Osteoblast (primary cell): ENCODE measurements around the gene RPUSD3. TPM values are rescaled to one million over a fixed set of nuclear protein-coding genes. Genes with fewer than 3 reads are reported as not detected.

Experiments
- DNase-seq: peaks from one replicate; pipeline ENCODE4 v3.0.0; 2011; ENCODE audit warnings: low spot score, mixed read lengths; ENCODE audit not compliant: insufficient read length; ENCODE audit errors: missing footprints
- H2AFZ ChIP-seq: 2 replicates; pipeline ENCODE4 v1.6.0; 2011; ENCODE audit warnings: mild to moderate bottlenecking, low read length
- H3K27ac ChIP-seq: 2 replicates; pipeline ENCODE4 v1.5.1; 2011; ENCODE audit warnings: mild to moderate bottlenecking, low read depth, low read length, moderate library complexity
- H3K27me3 ChIP-seq: 2 replicates; pipeline ENCODE4 v1.6.0; 2012; ENCODE audit warnings: mild to moderate bottlenecking, control low read depth, inconsistent platforms, low read length, moderate library complexity; ENCODE audit not compliant: insufficient read depth
- H3K36me3 ChIP-seq: 2 replicates; pipeline ENCODE4 v1.5.1; 2011; ENCODE audit warnings: mild to moderate bottlenecking, low read length, control low read depth, moderate library complexity; ENCODE audit not compliant: insufficient read depth
- H3K4me1 ChIP-seq: 2 replicates; pipeline ENCODE4 v1.5.1; 2011; ENCODE audit warnings: mild to moderate bottlenecking, low read length, control low read depth, moderate library complexity; ENCODE audit not compliant: insufficient read depth
- H3K4me2 ChIP-seq: 2 replicates; pipeline ENCODE4 v1.6.0; 2011; ENCODE audit warnings: mild to moderate bottlenecking, low read length; ENCODE audit not compliant: insufficient read depth
- H3K4me3 ChIP-seq: fragments of 200-600 bp; sonication (generic); 3 replicates; pipeline ENCODE4 v1.5.1; 2012; ENCODE audit warnings: mild to moderate bottlenecking, low read length, inconsistent platforms; ENCODE audit not compliant: insufficient read depth
- H3K79me2 ChIP-seq: 2 replicates; pipeline ENCODE4 v1.6.0; 2012; ENCODE audit warnings: mild to moderate bottlenecking, low read length, control low read depth, inconsistent platforms; ENCODE audit not compliant: insufficient read depth
- H3K9me3 ChIP-seq: 2 replicates; pipeline ENCODE4 v1.5.1; 2011; ENCODE audit warnings: low read depth, low read length, control low read depth
- H4K20me1 ChIP-seq: 2 replicates; pipeline ENCODE4 v1.6.0; 2012; ENCODE audit warnings: mild to moderate bottlenecking, low read length, control low read depth; ENCODE audit not compliant: insufficient read depth
- CTCF ChIP-seq: IDR thresholded peaks from 2 replicates; pipeline ENCODE4 v1.5.1; 2011; ENCODE audit warnings: mild to moderate bottlenecking, low read depth, low read length, moderate library complexity; ENCODE audit errors: extremely low read depth
- total RNA-seq: library from RNA; depleted of rRNA; stranded (reverse); fragments of >200 nt; gene quantifications from 2 replicates; pipeline ENCODE4 v1.2.3, GENCODE V29; 2012

RPUSD3 gene
- total RNA-seq, 1 donor, result 19.2 TPM

GRCh38 chr3:9864200-9864927, 20.6 kb upstream of the RPUSD3 start:
- Histone ChIP-seq H3K4me2 (no peak overlapping the region), H3K4me3 (no peak overlapping the region), H4K20me1 (no peaks in the 10 kb centered on the region), H3K27ac (no peak overlapping the region), H3K4me1 (peaks cover 7% of the 10 kb centered on the region), H3K79me2 (no peaks in the 10 kb centered on the region), H3K9me3 (no peaks in the 10 kb centered on the region), H3K36me3 (no peaks in the 10 kb centered on the region), H2AFZ (peak overlapping the region; percentile 50), H3K27me3 (no peaks in the 10 kb centered on the region)
- peak; percentile 56 for DNase-seq
- TF ChIP-seq CTCF, result no peak

- Histone ChIP-seq H3K4me3 (peak overlapping the region; percentile 59), H3K27me3 (no peaks in the 10 kb centered on the region), H3K4me1 (peaks cover 7% of the 10 kb centered on the region), H3K9me3 (no peaks in the 10 kb centered on the region), H3K4me2 (peak overlapping the region; percentile 71), H3K79me2 (no peaks in the 10 kb centered on the region), H4K20me1 (no peaks in the 10 kb centered on the region), H3K27ac (no peak overlapping the region), H3K36me3 (no peaks in the 10 kb centered on the region), H2AFZ (peak overlapping the region; percentile 81)
- no peak for TF ChIP-seq CTCF
- peak; percentile 75 for DNase-seq
These were observed 19.4 kb upstream of the RPUSD3 start for GRCh38 chr3:9863058-9863772.

- peak overlapping the region; percentile 59 for H3K4me3 ChIP-seq
- H3K9me3 ChIP-seq, result no peaks in the 10 kb centered on the region
- peak overlapping the region; percentile 81 for H2AFZ ChIP-seq
- H3K27me3 ChIP-seq, result no peaks in the 10 kb centered on the region
- H3K4me1 ChIP-seq, result peaks cover 7% of the 10 kb centered on the region
- TF ChIP-seq CTCF, result peak; percentile 23
- peak; percentile 92 for DNase-seq
- H3K4me2 ChIP-seq, result peak overlapping the region; percentile 71
- no peaks in the 10 kb centered on the region for H3K36me3 ChIP-seq
- H4K20me1 ChIP-seq, result no peaks in the 10 kb centered on the region
- H3K79me2 ChIP-seq, result no peaks in the 10 kb centered on the region
- H3K27ac ChIP-seq, result no peak overlapping the region
These were observed 18.7 kb upstream of the RPUSD3 start for GRCh38 chr3:9862391-9863057.

GRCh38 chr3:9861626-9862130, 17.9 kb upstream of the RPUSD3 start:
- Histone ChIP-seq H3K9me3 (no peaks in the 10 kb centered on the region), H3K79me2 (no peaks in the 10 kb centered on the region), H3K27me3 (no peaks in the 10 kb centered on the region), H3K36me3 (no peaks in the 10 kb centered on the region), H2AFZ (no peak overlapping the region), H3K4me3 (no peak overlapping the region), H3K4me1 (peaks cover 7% of the 10 kb centered on the region), H3K4me2 (no peak overlapping the region), H3K27ac (no peak overlapping the region), H4K20me1 (no peaks in the 10 kb centered on the region)
- no peak for TF ChIP-seq CTCF
- DNase-seq, result peak; percentile 30
